ENCODE data around the gene DRC1.
A peak's percentile ranks its signal among the peaks of the same experiment; 100 is the strongest.
"Not testable (repeated sequence)": the region's sequence is repeated elsewhere in the genome, so short reads cannot be mapped to it uniquely, and the experiment has no call there.

The DRC1 gene

DNA sequence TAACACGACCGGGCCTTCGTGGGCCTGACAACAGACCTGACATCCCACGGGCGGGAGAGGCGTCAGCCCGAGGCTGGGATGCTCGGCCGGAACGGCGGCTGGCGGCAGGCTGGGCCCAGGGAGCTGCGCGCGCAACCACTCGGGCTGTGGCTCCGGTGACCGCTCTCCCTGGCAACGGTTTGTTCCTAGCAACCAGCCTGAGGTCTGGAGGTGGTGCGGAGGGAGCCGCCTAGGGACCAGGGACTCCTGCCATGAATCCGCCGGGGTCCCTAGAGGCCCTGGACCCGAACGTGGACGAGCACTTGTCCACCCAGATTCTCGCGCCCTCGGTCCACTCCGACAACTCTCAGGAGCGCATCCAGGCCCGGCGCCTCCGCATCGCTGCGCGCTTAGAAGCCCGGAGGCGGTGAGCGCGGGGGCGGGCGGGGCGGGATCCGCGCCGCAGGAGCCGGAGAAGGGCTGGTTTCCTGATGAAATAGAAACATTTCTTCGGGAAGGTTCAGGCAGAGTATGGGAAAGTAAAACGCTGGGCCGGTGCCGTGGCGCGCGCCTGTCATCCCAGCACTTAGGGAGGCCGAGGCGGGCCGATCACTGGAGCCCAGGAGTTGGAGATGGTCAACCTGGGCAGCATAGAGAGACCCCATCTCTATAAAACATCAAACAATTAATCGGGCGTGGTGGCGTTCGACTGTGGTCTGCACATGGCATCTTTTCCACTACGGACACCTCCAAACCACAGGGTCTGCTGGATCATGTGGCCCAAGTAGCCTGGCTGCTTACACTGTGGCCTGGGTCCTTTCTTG is at the start of gene DRC1:
TSS of gene DRC1 (plus strand) at position 182 of the 803 bp plus-strand sequence. CDS start at position 252, 70 bp downstream.
- H3K4me3 ChIP-seq (replicated peaks; ENCODE audit: low read depth, low read length) = peak within 1 kb of the TSS; percentile 39
- TF ChIP-seq, protein P1, sequence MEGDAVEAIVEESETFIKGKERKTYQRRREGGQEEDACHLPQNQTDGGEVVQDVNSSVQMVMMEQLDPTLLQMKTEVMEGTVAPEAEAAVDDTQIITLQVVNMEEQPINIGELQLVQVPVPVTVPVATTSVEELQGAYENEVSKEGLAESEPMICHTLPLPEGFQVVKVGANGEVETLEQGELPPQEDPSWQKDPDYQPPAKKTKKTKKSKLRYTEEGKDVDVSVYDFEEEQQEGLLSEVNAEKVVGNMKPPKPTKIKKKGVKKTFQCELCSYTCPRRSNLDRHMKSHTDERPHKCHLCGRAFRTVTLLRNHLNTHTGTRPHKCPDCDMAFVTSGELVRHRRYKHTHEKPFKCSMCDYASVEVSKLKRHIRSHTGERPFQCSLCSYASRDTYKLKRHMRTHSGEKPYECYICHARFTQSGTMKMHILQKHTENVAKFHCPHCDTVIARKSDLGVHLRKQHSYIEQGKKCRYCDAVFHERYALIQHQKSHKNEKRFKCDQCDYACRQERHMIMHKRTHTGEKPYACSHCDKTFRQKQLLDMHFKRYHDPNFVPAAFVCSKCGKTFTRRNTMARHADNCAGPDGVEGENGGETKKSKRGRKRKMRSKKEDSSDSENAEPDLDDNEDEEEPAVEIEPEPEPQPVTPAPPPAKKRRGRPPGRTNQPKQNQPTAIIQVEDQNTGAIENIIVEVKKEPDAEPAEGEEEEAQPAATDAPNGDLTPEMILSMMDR (IDR thresholded peaks at IDR 0.05; ENCODE audit: low read depth, low read length, missing control alignments) = no peak
- DNase-seq (ENCODE audit: extremely low read depth, low read depth) = peak; percentile 37

GRCh38 chr2:26352892-26353291 is 48.8 kb upstream of the DRC1 start:
- DNase-seq (ENCODE audit: extremely low read depth, low read depth) = no peak
- no peak overlapping the region for H3K4me3 ChIP-seq (replicated peaks; ENCODE audit: low read depth, low read length)
- TF ChIP-seq, protein P1 (IDR thresholded peaks at IDR 0.05; ENCODE audit: low read depth, low read length, missing control alignments) = no peak

GRCh38 chr2:26354469-26354868 is 47.3 kb upstream of the DRC1 start:
- not testable (repeated sequence) for H3K4me3 ChIP-seq (replicated peaks; ENCODE audit: low read depth, low read length); DNase-seq (ENCODE audit: extremely low read depth, low read depth)

GRCh38 chr2:26355038-26355995 is 46.4 kb upstream of the DRC1 start:
- peak; percentile 81 for DNase-seq (ENCODE audit: extremely low read depth, low read depth)
- H3K4me3 ChIP-seq (replicated peaks; ENCODE audit: low read depth, low read length) = no peak overlapping the region
- TF ChIP-seq, protein P1 (IDR thresholded peaks at IDR 0.05; ENCODE audit: low read depth, low read length, missing control alignments) = no peak

GRCh38 chr2:26356111-26356510 is 45.6 kb upstream of the DRC1 start:
- H3K4me3 ChIP-seq (replicated peaks; ENCODE audit: low read depth, low read length) = no peak overlapping the region
- TF ChIP-seq, protein P1 (IDR thresholded peaks at IDR 0.05; ENCODE audit: low read depth, low read length, missing control alignments) = no peak

GRCh38 chr2:26356771-26357170 is 44.9 kb upstream of the DRC1 start:
- TF ChIP-seq, protein P1 (IDR thresholded peaks at IDR 0.05; ENCODE audit: low read depth, low read length, missing control alignments) = no peak
- no peak overlapping the region for H3K4me3 ChIP-seq (replicated peaks; ENCODE audit: low read depth, low read length)
- no peak for DNase-seq (ENCODE audit: extremely low read depth, low read depth)

More at GRCh38 chr2:26356111-26356510, 45.6 kb upstream of the DRC1 start:
- DNase-seq (ENCODE audit: extremely low read depth, low read depth) = no peak

All from HFF-Myc (cell line).